Activated CD4-positive, alpha-beta T cell treated with anti-CD3 and anti-CD28 coated beads for 24 hours (primary cell): ENCODE results near the gene LTBR.

Experiments used
- DNase-seq, 2 donors: peaks; one replicate each; pipeline ENCODE4 v3.0.0-alpha.2; 2020; ENCODE audit warnings: low read depth in 2 of 2

LTBR gene

GRCh38 chr12:6382982-6383381 lies 980 bp upstream of the LTBR start:
- DNase-seq: no peak

GRCh38 chr12:6384499-6385436 lies 806 bp downstream of the LTBR start:
- DNase-seq: no peak

- DNase-seq: no peak
Observed at GRCh38 chr12:6386038-6386437, 2.1 kb downstream of the LTBR start.

GRCh38 chr12:6386491-6386890 lies 2.5 kb downstream of the LTBR start:
- DNase-seq: no peak

- DNase-seq: no peak
Observed at GRCh38 chr12:6387541-6387940, 3.6 kb downstream of the LTBR start.

- DNase-seq: no peak
Observed at GRCh38 chr12:6390084-6390799, 6.3 kb downstream of the LTBR start.

- no peak for DNase-seq
Observed at GRCh38 chr12:6391013-6391412, 7.1 kb downstream of the LTBR start.

- DNase-seq: no peak
Observed at GRCh38 chr12:6392504-6392903, 8.5 kb downstream of the LTBR start.

GRCh38 chr12:6393109-6393508 lies 9.1 kb downstream of the LTBR start:
- no peak for DNase-seq

- no peak for DNase-seq
Observed at GRCh38 chr12:6394398-6394797, 10.4 kb downstream of the LTBR start.

- no peak for DNase-seq
Observed at GRCh38 chr12:6396031-6396430, 12.1 kb downstream of the LTBR start.

GRCh38 chr12:6399884-6400644 lies 16.1 kb downstream of the LTBR start:
- no peak for DNase-seq

- DNase-seq: no peak
Observed at GRCh38 chr12:6404390-6404789, 20.4 kb downstream of the LTBR start.

GRCh38 chr12:6405963-6406362 lies 22.0 kb downstream of the LTBR start:
- no peak for DNase-seq

GRCh38 chr12:6407236-6407954 lies 23.4 kb downstream of the LTBR start:
- DNase-seq: no peak

- no peak for DNase-seq
Observed at GRCh38 chr12:6416596-6416995, 32.6 kb downstream of the LTBR start.

GRCh38 chr12:6418796-6419195 lies 34.8 kb downstream of the LTBR start:
- no peak for DNase-seq

- no peak for DNase-seq
Observed at GRCh38 chr12:6420364-6420763, 36.4 kb downstream of the LTBR start.

GRCh38 chr12:6423267-6424007 lies 39.5 kb downstream of the LTBR start:
- DNase-seq: peak; percentile 50 to 60

GRCh38 chr12:6424008-6424347 lies 40.0 kb downstream of the LTBR start:
- no peak for DNase-seq

- no peak for DNase-seq
Observed at GRCh38 chr12:6424866-6425265, 40.9 kb downstream of the LTBR start.
